Measurements from ENCODE around the gene KCNS3.
"Not testable (repeated sequence)": the region's sequence is repeated elsewhere in the genome, so short reads cannot be mapped to it uniquely, and the experiment has no call there.

- not testable (repeated sequence) for TF ChIP-seq POLR2AphosphoS5, TAF1 (IDR thresholded peaks at IDR 0.05; ENCODE audit: low read depth, low read length)
These were observed 85.1 kb downstream of the KCNS3 start for GRCh38 chr2:17963571-17963970.

Data from GM12891 (cell line).